Gastrocnemius medialis (tissue), 4 donors: ENCODE measurements around the gene ZNF529. TPM values are rescaled to one million over a fixed set of nuclear protein-coding genes. Genes with fewer than 3 reads are reported as not detected.

Experiments used
- ATAC-seq, 2 donors: fragments of 150-250 bp; one replicate each; pipeline ENCODE4 v1.9.1; 2016
- DNase-seq, 2 donors: peaks; one replicate each; pipeline ENCODE4 v3.0.0-alpha.2; 2019
- H3K27ac ChIP-seq, 4 donors: fragments of 200-600 bp; sonication (generic); 1 replicate in 1 of 4; 2 replicates in 3 of 4; pipeline ENCODE4 v1.5.1; 2016 to 2018; ENCODE audit warnings: mild to moderate bottlenecking in 2 of 4, moderate library complexity in 1 of 4
- H3K27me3 ChIP-seq, 3 donors: fragments of 200-600 bp; sonication (generic) in 2 of 3; 1 replicate in 1 of 3; 2 replicates in 2 of 3; pipeline versions ENCODE4 v1.5.1 to v1.6.0; 2016 to 2019; ENCODE audit warnings: mild to moderate bottlenecking in 1 of 3, moderate library complexity in 1 of 3
- H3K36me3 ChIP-seq, 2 donors: fragments of 200-600 bp; sonication (generic) in 1 of 2; one replicate each; pipeline ENCODE4 v1.5.1; 2017 to 2018
- H3K4me1 ChIP-seq, 2 donors: fragments of 200-600 bp; sonication (generic) in 1 of 2; one replicate each; pipeline ENCODE4 v1.5.1; 2016 to 2017; ENCODE audit warnings: mild to moderate bottlenecking in 2 of 2
- H3K4me3 ChIP-seq, 4 donors: fragments of 200-600 bp; sonication (generic) in 3 of 4; 1 replicate in 1 of 4; 2 replicates in 3 of 4; pipeline ENCODE4 v1.5.1; 2016 to 2019; ENCODE audit warnings: mild to moderate bottlenecking in 2 of 4
- H3K9me3 ChIP-seq, 3 donors: fragments of 200-600 bp; sonication (generic) in 2 of 3; 1 replicate in 1 of 3; 2 replicates in 2 of 3; pipeline ENCODE4 v1.5.1; 2016 to 2019
- POLR2A ChIP-seq, 2 donors: fragments of 450-650 bp; IDR thresholded peaks; one replicate each; pipeline ENCODE4 v1.6.1; 2017; ENCODE audit warnings: antibody characterized with exemption in 2 of 2, mild to moderate bottlenecking in 2 of 2, moderate library complexity in 2 of 2
- in situ Hi-C, 4 donors: fragments of 200-750 bp; cut with MboI; loops; one replicate each; pipeline versions ENCODE4 v1.15.0 to v1.8.0; 2017; ENCODE audit warnings: low sequenced_read_pairs in 4 of 4
- intact Hi-C: fragments of 100-400 bp; cut with DNase I; formaldehyde crosslinking; loops from one replicate; pipeline ENCODE4 v1.15.1; 2023; ENCODE audit warnings: low total_unique reads
- total RNA-seq, 4 donors: library from RNA; depleted of rRNA; stranded (reverse); fragments of >200 nt; gene quantifications; one replicate each; pipeline versions ENCODE4 v1.1.0 to v1.2.3, GENCODE V29; 2016
- TF ChIP-seq, protein P1 (sequence below), 5 experiments: fragments of 450-650 bp in 3 of 5; fragments of 200-600 bp in 2 of 5; sonication (generic) in 2 of 5; IDR thresholded peaks in 4 of 5; conservative IDR thresholded peaks in 1 of 5; 1 replicate in 4 of 5; 2 replicates in 1 of 5; pipeline ENCODE4 v1.5.1; 2016 to 2019; ENCODE audit warnings: antibody characterized with exemption in 5 of 5, mild to moderate bottlenecking in 3 of 5, moderate library complexity in 3 of 5

ZNF529 gene
- total RNA-seq, 4 donors from 2014 or later = 4.1 to 6.6 (median 5.4) TPM

DNA sequence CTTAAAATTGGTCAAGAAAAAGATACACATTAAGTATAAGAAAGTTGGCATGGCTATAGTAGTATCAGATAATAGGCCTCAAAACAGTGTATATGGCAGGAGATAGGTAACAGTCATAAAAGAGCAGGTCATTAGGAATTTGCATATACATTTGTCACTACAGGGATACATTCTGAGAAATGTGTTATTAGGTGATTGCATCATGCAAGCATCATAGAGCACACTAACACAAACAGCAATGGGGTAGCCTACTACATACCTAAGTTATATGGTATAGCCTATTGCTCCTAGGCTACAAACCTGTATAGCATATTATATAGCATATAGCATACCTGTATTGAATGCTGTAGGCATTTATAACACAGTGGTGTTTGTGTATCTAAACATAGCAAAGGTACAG, 6.2 kb upstream of the ZNF529 start:
- no peaks in the 10 kb centered on the region for H3K27me3 ChIP-seq
- intact Hi-C loops = loop anchor here (10.0 kb wide), 1 partner anchor 106 kb away; the partner anchor contains the start of gene ZNF567
- DNase-seq (no peak), ATAC-seq (no peak)
- H3K27ac ChIP-seq = no peak overlapping the region
- peaks cover 0 to 9% (median 4%) of the 10 kb centered on the region in 3 donors for H3K9me3 ChIP-seq
- peaks cover 13 to 68% of the 10 kb centered on the region in 2 donors for H3K36me3 ChIP-seq
- H3K4me3 ChIP-seq = no peak overlapping the region
- in situ Hi-C loops = no loop called here
- no peak for TF ChIP-seq POLR2A (IDR thresholded peaks at IDR 0.05)
- H3K4me1 ChIP-seq = peaks cover 1 to 2% of the 10 kb centered on the region in 2 donors

- Histone ChIP-seq H3K9me3 (peaks cover 0 to 8% (median 4%) of the 10 kb centered on the region in 3 donors), H3K4me1 (peaks cover 9 to 10% of the 10 kb centered on the region in 2 donors), H3K27ac (no peak overlapping the region), H3K27me3 (no peaks in the 10 kb centered on the region), H3K36me3 (peaks cover 13 to 68% of the 10 kb centered on the region in 2 donors), H3K4me3 (no peak overlapping the region)
- in situ Hi-C loops = no loop called here
- ATAC-seq (no peak), DNase-seq (no peak)
- TF ChIP-seq POLR2A (IDR thresholded peaks at IDR 0.05) = no peak
- TF ChIP-seq, protein P1, sequence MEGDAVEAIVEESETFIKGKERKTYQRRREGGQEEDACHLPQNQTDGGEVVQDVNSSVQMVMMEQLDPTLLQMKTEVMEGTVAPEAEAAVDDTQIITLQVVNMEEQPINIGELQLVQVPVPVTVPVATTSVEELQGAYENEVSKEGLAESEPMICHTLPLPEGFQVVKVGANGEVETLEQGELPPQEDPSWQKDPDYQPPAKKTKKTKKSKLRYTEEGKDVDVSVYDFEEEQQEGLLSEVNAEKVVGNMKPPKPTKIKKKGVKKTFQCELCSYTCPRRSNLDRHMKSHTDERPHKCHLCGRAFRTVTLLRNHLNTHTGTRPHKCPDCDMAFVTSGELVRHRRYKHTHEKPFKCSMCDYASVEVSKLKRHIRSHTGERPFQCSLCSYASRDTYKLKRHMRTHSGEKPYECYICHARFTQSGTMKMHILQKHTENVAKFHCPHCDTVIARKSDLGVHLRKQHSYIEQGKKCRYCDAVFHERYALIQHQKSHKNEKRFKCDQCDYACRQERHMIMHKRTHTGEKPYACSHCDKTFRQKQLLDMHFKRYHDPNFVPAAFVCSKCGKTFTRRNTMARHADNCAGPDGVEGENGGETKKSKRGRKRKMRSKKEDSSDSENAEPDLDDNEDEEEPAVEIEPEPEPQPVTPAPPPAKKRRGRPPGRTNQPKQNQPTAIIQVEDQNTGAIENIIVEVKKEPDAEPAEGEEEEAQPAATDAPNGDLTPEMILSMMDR (IDR thresholded peaks at IDR 0.05 in 4 of 5, conservative IDR thresholded peaks at IDR 0.05 in 1 of 5) = no peak
- intact Hi-C loops = loop anchor here (10.0 kb wide), 1 partner anchor 107 kb away; the partner anchor contains the start of gene ZNF567
Measured at GRCh38 chr19:36577271-36577996, 4.3 kb upstream of the ZNF529 start.

DNA sequence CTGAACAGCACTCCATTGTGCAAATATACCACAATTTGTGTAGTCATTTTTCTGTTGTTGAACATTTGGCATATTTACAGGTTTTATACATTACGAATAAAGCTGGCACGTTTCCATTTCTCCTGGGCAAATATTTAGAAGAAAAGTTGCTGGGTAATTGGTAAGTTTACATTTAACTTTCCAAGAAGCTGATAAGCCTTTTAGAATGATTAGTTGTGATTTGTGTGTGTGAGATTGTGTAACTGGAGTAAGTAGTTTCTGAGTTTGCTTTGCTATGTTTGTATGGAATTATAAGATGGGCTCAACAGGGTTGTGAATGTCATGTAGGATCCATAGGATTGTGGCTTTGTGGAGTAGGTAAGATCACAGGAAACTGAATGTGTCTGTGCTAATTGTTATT, 1.6 kb upstream of the ZNF529 start:
- H3K27ac ChIP-seq = no peak overlapping the region
- in situ Hi-C loops = no loop called here
- H3K9me3 ChIP-seq = no peaks in the 10 kb centered on the region
- TF ChIP-seq, protein P1 (IDR thresholded peaks at IDR 0.05 in 4 of 5, conservative IDR thresholded peaks at IDR 0.05 in 1 of 5) = no peak
- no peak for TF ChIP-seq POLR2A (IDR thresholded peaks at IDR 0.05)
- no peak overlapping the region for H3K4me3 ChIP-seq
- H3K27me3 ChIP-seq = no peaks in the 10 kb centered on the region
- peaks cover 16 to 17% of the 10 kb centered on the region in 2 donors for H3K4me1 ChIP-seq
- ATAC-seq (no peak), DNase-seq (no peak)
- intact Hi-C loops = loop anchor here (5.0 to 10.0 kb wide), 4 partner anchors 110 to 643 kb away; partner anchors contain the start of genes ZFP14, ZNF383, ZNF567 and ZNF790
- H3K36me3 ChIP-seq = peaks cover 10 to 60% of the 10 kb centered on the region in 2 donors

DNA sequence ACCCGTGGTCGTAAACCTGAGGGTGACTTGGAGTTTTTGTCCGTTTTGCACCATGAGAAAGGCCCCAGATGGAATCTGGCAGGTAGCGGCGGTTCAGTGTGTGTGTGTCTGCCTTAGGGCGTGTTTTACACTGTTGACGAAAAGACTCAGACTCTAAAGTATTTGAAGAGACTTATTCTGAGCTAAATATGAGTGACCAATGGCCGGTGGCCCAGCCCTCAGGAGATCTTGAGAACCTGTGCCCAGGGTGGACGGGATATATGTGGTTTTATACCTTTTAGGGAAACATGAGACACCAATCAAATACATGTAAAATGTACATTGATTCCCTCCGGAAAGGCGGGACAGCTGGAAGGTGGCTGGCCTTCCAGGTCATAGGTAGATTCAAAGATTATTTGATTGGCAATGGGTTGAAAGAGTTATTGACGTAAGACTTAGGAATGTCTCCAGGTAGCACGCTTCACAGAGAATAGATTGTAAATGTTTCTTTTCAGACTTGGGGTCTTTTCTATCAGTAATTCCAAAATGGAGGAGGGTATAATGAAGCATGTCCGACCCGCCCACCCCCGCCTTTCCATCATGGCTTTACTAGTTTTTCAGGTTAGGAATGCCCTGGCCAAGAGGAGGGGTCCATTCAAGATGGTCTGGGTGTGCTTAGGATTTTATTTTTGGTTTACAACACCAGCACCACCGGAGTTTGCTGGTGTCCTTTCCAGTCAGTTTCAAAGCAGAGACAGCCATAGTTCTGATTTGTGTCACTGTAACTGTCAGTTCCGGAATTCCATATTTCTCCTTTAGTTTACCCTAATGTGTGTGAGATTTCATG, 1.0 kb upstream of the ZNF529 start:
- H3K36me3 ChIP-seq = peaks cover 9 to 60% of the 10 kb centered on the region in 2 donors
- no peak for DNase-seq
- no peaks in the 10 kb centered on the region for H3K27me3 ChIP-seq
- no peak for ATAC-seq
- TF ChIP-seq, protein P1 (IDR thresholded peaks at IDR 0.05 in 4 of 5, conservative IDR thresholded peaks at IDR 0.05 in 1 of 5) = no peak
- no peak for TF ChIP-seq POLR2A (IDR thresholded peaks at IDR 0.05)
- H3K27ac ChIP-seq = peak overlapping the region; percentile 81 to 91 (median 88)
- peak overlapping the region; percentile 85 to 100 (median 94) for H3K4me3 ChIP-seq
- in situ Hi-C loops = no loop called here
- intact Hi-C loops = loop anchor here (1.0 to 10.0 kb wide), 9 partner anchors 46 to 643 kb away; partner anchors contain the start of genes ZFP14, ZNF260, ZNF345 and ZNF383
- peaks cover 16 to 17% of the 10 kb centered on the region in 2 donors for H3K4me1 ChIP-seq
- peaks cover 0 to under 1% (median 0%) of the 10 kb centered on the region in 3 donors for H3K9me3 ChIP-seq
